Endothelial cell of umbilical vein (primary cell): ENCODE results near the gene MED12L. TPM values are rescaled to one million over a fixed set of nuclear protein-coding genes. Genes with fewer than 3 reads are reported as not detected.

Source experiments
- BruUV-seq: library from RNA; stranded (reverse); fragments of 400-500 nt; replicated peaks from 2 replicates; lab custom pipeline; 2021; lab: Mats Ljungman, UMichigan
- CTCF ChIA-PET: fragments of 300-600, 350-600 bp; sonication (Branson Sonifier 250); formaldehyde crosslinking; loops from one replicate; lab custom pipeline; 2021; ENCODE audit warnings: antibody characterized with exemption, inconsistent platforms; lab: Charles Lee
- POLR2A ChIA-PET: fragments of 300-600, 350-600 bp; sonication (Branson Sonifier 250); formaldehyde crosslinking; loops from one replicate; lab custom pipeline; 2021; ENCODE audit warnings: antibody characterized with exemption, inconsistent platforms; lab: Charles Lee
- DNase-seq: peaks from one replicate; pipeline ENCODE4 v3.0.0-alpha.2; 2011; ENCODE audit warnings: low read depth, low spot score
- FAIRE-seq: peaks from 2 replicates; lab custom pipeline; 2011; peaks lifted over from hg19 to GRCh38; lab: Jason Lieb, UNC
- H2AFZ ChIP-seq: 2 replicates; pipeline ENCODE4 v1.6.0; 2012; ENCODE audit warnings: low read depth, low read length, control low read depth, inconsistent platforms
- H3K27ac ChIP-seq: 2 replicates; pipeline ENCODE4 v1.5.1; 2011; ENCODE audit warnings: low read depth, mild to moderate bottlenecking, control low read depth, low read length, moderate library complexity; ENCODE audit not compliant: insufficient read depth
- H3K27me3 ChIP-seq, 2 experiments: 2 replicates each; pipeline versions ENCODE4 v1.6.0 to v1.6.1; 2011; ENCODE audit warnings: low read length in 2 of 2, mixed read lengths in 1 of 2; ENCODE audit not compliant: control insufficient read depth in 2 of 2, insufficient read depth in 2 of 2
- H3K36me3 ChIP-seq, 2 experiments: 2 replicates in 1 of 2; 3 replicates in 1 of 2; pipeline ENCODE4 v1.5.1; 2011; ENCODE audit warnings: low read length in 2 of 2, mild to moderate bottlenecking in 1 of 2, moderate library complexity in 1 of 2; ENCODE audit not compliant: control insufficient read depth in 2 of 2, insufficient read depth in 2 of 2; ENCODE audit errors: extremely low read depth in 1 of 2
- H3K4me1 ChIP-seq: 3 replicates; pipeline ENCODE4 v1.5.1; 2011; ENCODE audit warnings: mild to moderate bottlenecking, low read length; ENCODE audit not compliant: control insufficient read depth, insufficient read depth; ENCODE audit errors: extremely low read depth
- H3K4me2 ChIP-seq: 2 replicates; pipeline ENCODE4 v1.6.1; 2011; ENCODE audit warnings: low read length, control low read depth, mixed read lengths; ENCODE audit not compliant: insufficient read depth
- H3K4me3 ChIP-seq, 3 experiments: fragments of 200-600 bp in 1 of 3; sonication (generic), shearing (Covaris generic) in 1 of 3; replicated peaks in 1 of 3; 2 replicates each; pipeline ENCODE4 v1.5.1; 2011 to 2016; ENCODE audit warnings: control low read depth in 3 of 3, low read length in 3 of 3, mild to moderate bottlenecking in 2 of 3, inconsistent platforms in 1 of 3, low read depth in 1 of 3, moderate library complexity in 1 of 3; ENCODE audit not compliant: insufficient read depth in 1 of 3
- H3K79me2 ChIP-seq: 2 replicates; pipeline ENCODE4 v1.6.0; 2012; ENCODE audit warnings: low read length, inconsistent platforms; ENCODE audit not compliant: control insufficient read depth, insufficient read depth
- H3K9ac ChIP-seq: replicated peaks from 2 replicates; pipeline ENCODE3; 2011; ENCODE audit warnings: low read length, control low read depth; ENCODE audit not compliant: insufficient read depth; ENCODE audit errors: extremely low read depth
- H3K9me1 ChIP-seq: replicated peaks from 3 replicates; pipeline ENCODE4 v1.6.0; 2011; ENCODE audit warnings: mild to moderate bottlenecking, low read length; ENCODE audit not compliant: control insufficient read depth, insufficient read depth; ENCODE audit errors: extremely low read depth
- H3K9me3 ChIP-seq: replicated peaks from 2 replicates; pipeline ENCODE4 v1.5.1; 2012; ENCODE audit warnings: low read length, inconsistent platforms; ENCODE audit not compliant: control insufficient read depth, insufficient read depth
- H4K20me1 ChIP-seq: replicated peaks from 2 replicates; pipeline ENCODE3; 2011; ENCODE audit warnings: mild to moderate bottlenecking, low read length; ENCODE audit not compliant: control insufficient read depth, insufficient read depth; ENCODE audit errors: extremely low read depth
- EZH2 ChIP-seq: IDR thresholded peaks from 2 replicates; pipeline ENCODE4 v1.6.1; 2012; ENCODE audit warnings: borderline replicate concordance, low read depth, mild to moderate bottlenecking, moderate library complexity, low read length, inconsistent platforms; ENCODE audit not compliant: severe bottlenecking
- FOS ChIP-seq: IDR thresholded peaks from 2 replicates; pipeline ENCODE4 v1.6.1; 2011; ENCODE audit warnings: mild to moderate bottlenecking, low read length, moderate library complexity, borderline replicate concordance; ENCODE audit not compliant: insufficient read depth
- GATA2 ChIP-seq: IDR thresholded peaks from 2 replicates; pipeline ENCODE4 v1.7.0; 2011; ENCODE audit warnings: low read depth, mild to moderate bottlenecking, moderate library complexity, mixed read lengths, low read length; ENCODE audit not compliant: insufficient read length, insufficient read depth
- JUN ChIP-seq: IDR thresholded peaks from 2 replicates; pipeline ENCODE4 v1.6.1; 2011; ENCODE audit warnings: borderline replicate concordance, low read depth; ENCODE audit not compliant: insufficient read length, insufficient read depth
- MYC ChIP-seq: IDR thresholded peaks from one replicate; pipeline ENCODE4 v1.6.1; 2011; ENCODE audit warnings: mild to moderate bottlenecking, low read depth, low read length
- POLR2A ChIP-seq: IDR thresholded peaks from 2 replicates; pipeline ENCODE4 v1.6.1; 2012; ENCODE audit warnings: low read depth, mild to moderate bottlenecking, control low read depth, low read length
- POLR2AphosphoS5 ChIP-seq: IDR thresholded peaks from 2 replicates; pipeline ENCODE4 v1.6.1; 2012; ENCODE audit warnings: low read depth, mild to moderate bottlenecking, control low read depth, low read length, moderate library complexity; ENCODE audit not compliant: insufficient read depth
- dilution Hi-C: fragments of 300-500 bp; cut with MboI; formaldehyde crosslinking; loops from one replicate; pipeline ENCODE4 v1.15.0; 2019; ENCODE audit warnings: low sequenced_read_pairs; ENCODE audit not compliant: extremely low pct_ligation_motif_present
- intact Hi-C: fragments of 100-400 bp; cut with micrococcal nuclease; formaldehyde crosslinking; loops from one replicate; pipeline ENCODE4 v1.10.0; 2022
- polyA plus RNA-seq, 4 experiments: library from polyadenylated mRNA; depleted of rRNA in 3 of 4; stranded (reverse) in 3 of 4; unstranded in 1 of 4; fragments of >200 nt; gene quantifications; 2 replicates each; pipeline versions ENCODE4 v1.2.1 to v1.2.3, GENCODE V29; 2011 to 2012; ENCODE audit warnings: missing spikeins in 1 of 4
- total RNA-seq: library from RNA; stranded (reverse); gene quantifications from 2 replicates; pipeline ENCODE4 v1.2.3, GENCODE V29; 2021
- TF ChIP-seq, protein P1 (sequence below): IDR thresholded peaks from 2 replicates; pipeline ENCODE4 v1.6.1; 2011; ENCODE audit not compliant: insufficient read depth, insufficient read length
- TF ChIP-seq, protein P2 (sequence below), 2 donors: IDR thresholded peaks; 1 replicate in 1 of 2; 2 replicates in 1 of 2; pipeline ENCODE4 v1.5.1; 2011; ENCODE audit warnings: low read length in 2 of 2, mild to moderate bottlenecking in 2 of 2, moderate library complexity in 2 of 2, control low read depth in 1 of 2, inconsistent platforms in 1 of 2, low read depth in 1 of 2; ENCODE audit not compliant: insufficient read depth in 1 of 2; ENCODE audit errors: extremely low read depth in 1 of 2

Gene MED12L
- total and polyA plus RNA-seq, 2 donors (not counting 3 experiments of a cell fraction or from before 2014, with no cell fraction given): 0.03 to 0.27 TPM

DNA sequence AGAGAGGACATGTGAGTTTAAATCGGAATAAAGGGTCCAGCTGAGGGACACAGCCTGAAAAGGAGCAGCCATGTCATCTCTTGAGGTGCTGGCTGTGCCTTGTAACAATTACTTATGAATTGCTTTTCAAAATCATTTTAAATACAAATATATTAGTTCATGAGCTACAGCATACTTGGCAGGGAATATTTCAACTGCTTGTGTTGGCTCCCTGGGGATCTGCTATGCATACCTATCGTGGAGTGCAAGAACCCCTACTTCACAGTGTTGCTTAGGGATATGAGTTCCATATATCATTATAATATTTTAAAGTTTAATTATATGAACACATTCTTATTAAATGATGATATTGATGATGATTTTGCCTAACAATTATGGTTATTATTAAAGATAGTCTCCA is 212.0 kb downstream of the MED12L start:
- intact Hi-C loops: no loop called here
- H3K4me1 ChIP-seq: no peaks in the 10 kb centered on the region
- ChIA-PET CTCF (interaction anchor here (0.9 to 2.1 kb wide), 2 partner anchors 8 to 30 kb away, joined by 3 to 4 read pairs; no protein-coding TSS in a partner anchor), POLR2A (no interaction called here)
- H3K9ac ChIP-seq: no peak overlapping the region
- peaks cover 3 to 19% of the 10 kb centered on the region in 2 experiments for H3K27me3 ChIP-seq
- H3K79me2 ChIP-seq: no peaks in the 10 kb centered on the region
- H4K20me1 ChIP-seq: no peaks in the 10 kb centered on the region
- no peaks in the 10 kb centered on the region for H3K36me3 ChIP-seq
- no peak for TF ChIP-seq JUN
- TF ChIP-seq, protein P1, sequence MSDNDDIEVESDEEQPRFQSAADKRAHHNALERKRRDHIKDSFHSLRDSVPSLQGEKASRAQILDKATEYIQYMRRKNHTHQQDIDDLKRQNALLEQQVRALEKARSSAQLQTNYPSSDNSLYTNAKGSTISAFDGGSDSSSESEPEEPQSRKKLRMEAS: no peak
- no peak for TF ChIP-seq POLR2A
- TF ChIP-seq POLR2AphosphoS5: no peak
- TF ChIP-seq EZH2: no peak
- no peak for TF ChIP-seq MYC
- no peak for TF ChIP-seq GATA2
- TF ChIP-seq, protein P2, sequence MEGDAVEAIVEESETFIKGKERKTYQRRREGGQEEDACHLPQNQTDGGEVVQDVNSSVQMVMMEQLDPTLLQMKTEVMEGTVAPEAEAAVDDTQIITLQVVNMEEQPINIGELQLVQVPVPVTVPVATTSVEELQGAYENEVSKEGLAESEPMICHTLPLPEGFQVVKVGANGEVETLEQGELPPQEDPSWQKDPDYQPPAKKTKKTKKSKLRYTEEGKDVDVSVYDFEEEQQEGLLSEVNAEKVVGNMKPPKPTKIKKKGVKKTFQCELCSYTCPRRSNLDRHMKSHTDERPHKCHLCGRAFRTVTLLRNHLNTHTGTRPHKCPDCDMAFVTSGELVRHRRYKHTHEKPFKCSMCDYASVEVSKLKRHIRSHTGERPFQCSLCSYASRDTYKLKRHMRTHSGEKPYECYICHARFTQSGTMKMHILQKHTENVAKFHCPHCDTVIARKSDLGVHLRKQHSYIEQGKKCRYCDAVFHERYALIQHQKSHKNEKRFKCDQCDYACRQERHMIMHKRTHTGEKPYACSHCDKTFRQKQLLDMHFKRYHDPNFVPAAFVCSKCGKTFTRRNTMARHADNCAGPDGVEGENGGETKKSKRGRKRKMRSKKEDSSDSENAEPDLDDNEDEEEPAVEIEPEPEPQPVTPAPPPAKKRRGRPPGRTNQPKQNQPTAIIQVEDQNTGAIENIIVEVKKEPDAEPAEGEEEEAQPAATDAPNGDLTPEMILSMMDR (IDR thresholded peaks at IDR 0.05; ENCODE audit: extremely low read depth in 1 of 2, insufficient read depth in 1 of 2, low read depth in 1 of 2, low read length in 2 of 2): no peak
- no peak for TF ChIP-seq FOS
- BruUV-seq: no TSS peak
- no peaks in the 10 kb centered on the region for H3K9me1 ChIP-seq
- H3K27ac ChIP-seq: no peak overlapping the region
- no peaks in the 10 kb centered on the region for H3K9me3 ChIP-seq
- H3K4me2 ChIP-seq: no peak overlapping the region
- no peak overlapping the region for H2AFZ ChIP-seq
- FAIRE-seq (no peak), DNase-seq (no peak)
- no peak overlapping the region for H3K4me3 ChIP-seq
- dilution Hi-C loops: no loop called here
